Esophagus muscularis mucosa (tissue), 4 donors: ENCODE measurements around the gene LSM14B. TPM values are rescaled to one million over a fixed set of nuclear protein-coding genes. Genes with fewer than 3 reads are reported as not detected.

Experiments
- DNase-seq: peaks from one replicate; pipeline ENCODE4 v3.0.0-alpha.2; 2017; ENCODE audit errors: extremely low spot score
- H3K27ac ChIP-seq, 4 donors: fragments of 200-600 bp; sonication (generic); replicated peaks in 1 of 4; 1 replicate in 3 of 4; 2 replicates in 1 of 4; pipeline ENCODE4 v1.5.1; 2016 to 2019; ENCODE audit warnings: mild to moderate bottlenecking in 1 of 4
- H3K27me3 ChIP-seq, 4 donors: fragments of 200-600 bp; sonication (generic); one replicate each; pipeline versions ENCODE4 v1.5.1 to v1.6.0; 2016 to 2019
- H3K36me3 ChIP-seq, 4 donors: fragments of 200-600 bp; sonication (generic); one replicate each; pipeline ENCODE4 v1.5.1; 2016 to 2019
- H3K4me1 ChIP-seq, 4 donors: fragments of 200-600 bp; sonication (generic); one replicate each; pipeline ENCODE4 v1.5.1; 2016 to 2019
- H3K4me3 ChIP-seq, 4 donors: fragments of 200-600 bp; sonication (generic); 1 replicate in 2 of 4; 2 replicates in 2 of 4; pipeline ENCODE4 v1.5.1; 2016 to 2019; ENCODE audit warnings: mild to moderate bottlenecking in 4 of 4, moderate library complexity in 1 of 4
- H3K9me3 ChIP-seq, 4 donors: fragments of 200-600 bp; sonication (generic); 1 replicate in 3 of 4; 2 replicates in 1 of 4; pipeline ENCODE4 v1.5.1; 2016 to 2019
- EP300 ChIP-seq: sonication (generic); formaldehyde crosslinking; IDR thresholded peaks from one replicate; pipeline ENCODE4 v1.6.1; 2017; ENCODE audit warnings: antibody characterized with exemption
- POLR2A ChIP-seq: fragments of 450-650 bp; IDR thresholded peaks from one replicate; pipeline ENCODE4 v1.6.1; 2017; ENCODE audit warnings: antibody characterized with exemption, moderate library complexity, mild to moderate bottlenecking, low read depth
- POLR2AphosphoS5 ChIP-seq, 2 donors: sonication (generic); formaldehyde crosslinking; IDR thresholded peaks; one replicate each; pipeline ENCODE4 v1.6.1; 2017; ENCODE audit warnings: antibody characterized with exemption in 2 of 2
- WGBS: methylation state at CpG from one replicate; pipeline ENCODE4 v1.1.5; 2018; 5-methylcytosine and 5-hydroxymethylcytosine counted together
- intact Hi-C: fragments of 100-400 bp; cut with DNase I; formaldehyde crosslinking; loops from one replicate; pipeline ENCODE4 v1.15.1; 2023
- total RNA-seq, 4 donors: library from RNA; depleted of rRNA; stranded (reverse); fragments of >200 nt; gene quantifications; one replicate each; pipeline versions ENCODE4 v1.1.0 to v1.2.1, GENCODE V29; 2016
- TF ChIP-seq, protein P1 (sequence below), 3 experiments: fragments of 200-600 bp in 2 of 3; fragments of 450-650 bp in 1 of 3; sonication (generic) in 2 of 3; IDR thresholded peaks; one replicate each; pipeline ENCODE4 v1.5.1; 2017 to 2019; ENCODE audit warnings: antibody characterized with exemption in 3 of 3, mild to moderate bottlenecking in 2 of 3, moderate library complexity in 1 of 3

Gene LSM14B
- total RNA-seq, 4 donors from 2014 or later: 24.9 to 38.8 (median 32.4) TPM

GRCh38 chr20:62159839-62160238, 37.6 kb downstream of the LSM14B start:
- Histone ChIP-seq H3K9me3 (no peaks in the 10 kb centered on the region), H3K36me3 (peaks cover 39 to 70% (median 58%) of the 10 kb centered on the region in 4 donors), H3K4me1 (peaks cover 11 to 18% (median 14%) of the 10 kb centered on the region in 4 donors), H3K4me3 (no peak overlapping the region), H3K27ac (no peak overlapping the region), H3K27me3 (no peaks in the 10 kb centered on the region)
- TF ChIP-seq, protein P1, sequence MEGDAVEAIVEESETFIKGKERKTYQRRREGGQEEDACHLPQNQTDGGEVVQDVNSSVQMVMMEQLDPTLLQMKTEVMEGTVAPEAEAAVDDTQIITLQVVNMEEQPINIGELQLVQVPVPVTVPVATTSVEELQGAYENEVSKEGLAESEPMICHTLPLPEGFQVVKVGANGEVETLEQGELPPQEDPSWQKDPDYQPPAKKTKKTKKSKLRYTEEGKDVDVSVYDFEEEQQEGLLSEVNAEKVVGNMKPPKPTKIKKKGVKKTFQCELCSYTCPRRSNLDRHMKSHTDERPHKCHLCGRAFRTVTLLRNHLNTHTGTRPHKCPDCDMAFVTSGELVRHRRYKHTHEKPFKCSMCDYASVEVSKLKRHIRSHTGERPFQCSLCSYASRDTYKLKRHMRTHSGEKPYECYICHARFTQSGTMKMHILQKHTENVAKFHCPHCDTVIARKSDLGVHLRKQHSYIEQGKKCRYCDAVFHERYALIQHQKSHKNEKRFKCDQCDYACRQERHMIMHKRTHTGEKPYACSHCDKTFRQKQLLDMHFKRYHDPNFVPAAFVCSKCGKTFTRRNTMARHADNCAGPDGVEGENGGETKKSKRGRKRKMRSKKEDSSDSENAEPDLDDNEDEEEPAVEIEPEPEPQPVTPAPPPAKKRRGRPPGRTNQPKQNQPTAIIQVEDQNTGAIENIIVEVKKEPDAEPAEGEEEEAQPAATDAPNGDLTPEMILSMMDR (IDR thresholded peaks at IDR 0.05): no peak
- no peak for TF ChIP-seq EP300
- no peak for TF ChIP-seq POLR2A
- 90% methylated on average over 12 of the region's 14 CpGs for WGBS
- no peak for DNase-seq
- intact Hi-C loops: loop anchor here (5.0 kb wide), 1 partner anchor 148 kb away; no protein-coding TSS in a partner anchor

GRCh38 chr20:62160253-62160652, 38.0 kb downstream of the LSM14B start:
- Histone ChIP-seq H3K9me3 (no peaks in the 10 kb centered on the region), H3K27ac (no peak overlapping the region), H3K27me3 (no peaks in the 10 kb centered on the region), H3K36me3 (peaks cover 43 to 70% (median 58%) of the 10 kb centered on the region in 4 donors), H3K4me3 (no peak overlapping the region), H3K4me1 (peaks cover 11 to 18% (median 14%) of the 10 kb centered on the region in 4 donors)
- DNase-seq: no peak
- intact Hi-C loops: no loop called here
- 95% methylated on average over 8 of the region's 9 CpGs for WGBS
- TF ChIP-seq EP300 (no peak), POLR2AphosphoS5 (IDR thresholded peaks at IDR 0.05) (no peak), POLR2A (no peak)
- TF ChIP-seq, protein P1 (IDR thresholded peaks at IDR 0.05): no peak

GRCh38 chr20:62160876-62161275, 38.6 kb downstream of the LSM14B start:
- H3K9me3 ChIP-seq: no peaks in the 10 kb centered on the region
- no peak for DNase-seq
- 89% methylated on average over 15 of the region's 17 CpGs for WGBS
- no peak overlapping the region for H3K27ac ChIP-seq
- intact Hi-C loops: no loop called here
- H3K4me1 ChIP-seq: peaks cover 11 to 18% (median 14%) of the 10 kb centered on the region in 4 donors
- H3K27me3 ChIP-seq: no peaks in the 10 kb centered on the region
- H3K4me3 ChIP-seq: no peak overlapping the region
- TF ChIP-seq POLR2AphosphoS5 (IDR thresholded peaks at IDR 0.05) (no peak), POLR2A (no peak), EP300 (no peak)
- TF ChIP-seq, protein P1 (IDR thresholded peaks at IDR 0.05): no peak
- H3K36me3 ChIP-seq: peaks cover 49 to 72% (median 63%) of the 10 kb centered on the region in 4 donors

DNA sequence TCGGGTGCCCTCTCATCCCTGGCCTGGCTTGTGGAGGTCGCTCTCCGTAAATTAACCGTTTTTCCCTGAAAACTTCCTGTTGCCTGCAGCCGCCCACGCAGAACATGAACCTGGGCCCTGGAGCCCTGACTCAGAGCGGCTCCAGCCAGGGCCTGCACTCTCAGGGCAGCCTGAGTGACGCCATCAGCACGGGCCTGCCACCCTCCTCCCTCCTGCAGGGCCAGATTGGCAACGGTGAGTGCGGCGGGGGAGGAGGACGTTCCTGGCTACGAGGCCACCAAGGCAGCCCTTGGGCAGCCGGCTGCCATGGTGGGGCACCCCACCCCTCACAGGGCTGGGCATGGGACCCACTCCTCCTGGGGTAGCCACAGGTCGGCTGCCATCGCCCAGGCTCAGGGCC, 39.1 kb downstream of the LSM14B start:
- no peak for DNase-seq
- intact Hi-C loops: no loop called here
- Histone ChIP-seq H3K36me3 (peaks cover 50 to 77% (median 68%) of the 10 kb centered on the region in 4 donors), H3K27me3 (no peaks in the 10 kb centered on the region), H3K27ac (no peak overlapping the region), H3K4me3 (no peak overlapping the region), H3K4me1 (peaks cover 10 to 14% (median 11%) of the 10 kb centered on the region in 4 donors), H3K9me3 (no peaks in the 10 kb centered on the region)
- WGBS: 86% methylated on average over 10 of the region's 17 CpGs
- TF ChIP-seq, protein P1 (IDR thresholded peaks at IDR 0.05): no peak
- TF ChIP-seq POLR2A (no peak), POLR2AphosphoS5 (IDR thresholded peaks at IDR 0.05) (no peak), EP300 (no peak)
